ENCODE results near the gene SHISA8.

The SHISA8 gene

DNA sequence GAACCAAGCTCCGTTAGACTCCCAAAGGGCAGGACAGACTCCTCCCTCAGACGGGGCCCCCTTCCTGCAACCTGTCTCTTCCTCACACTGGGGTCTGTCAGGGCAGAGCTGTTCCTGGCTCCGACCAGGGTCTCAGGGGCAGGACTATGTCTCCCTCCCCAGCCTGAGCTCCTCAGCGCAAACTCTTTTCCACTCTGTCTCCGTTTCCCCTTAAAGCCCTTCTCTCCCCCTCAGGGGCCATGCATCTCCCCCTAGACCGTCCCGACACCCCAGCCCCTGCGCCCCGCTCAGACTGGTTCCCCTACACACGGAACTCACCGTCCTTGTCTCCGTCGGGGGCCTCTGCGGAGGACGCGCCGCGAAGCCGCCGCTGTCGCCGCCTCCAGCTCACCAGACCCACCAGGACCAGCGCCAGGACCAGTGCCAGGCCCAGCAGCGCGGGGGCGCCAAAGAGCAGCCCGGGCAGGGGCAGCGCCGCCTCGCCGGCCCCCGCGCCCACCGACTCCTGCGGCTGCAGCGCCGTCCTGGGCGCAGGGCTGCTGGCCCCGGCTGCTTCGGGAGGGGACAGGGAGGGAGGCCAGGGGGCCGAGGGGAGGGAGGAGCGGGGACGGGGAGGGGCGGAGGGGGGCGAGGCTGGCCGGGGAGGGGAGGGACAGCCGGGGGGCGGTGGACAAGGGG lies 11.0 kb upstream of the SHISA8 start:
- TF ChIP-seq, protein P1, sequence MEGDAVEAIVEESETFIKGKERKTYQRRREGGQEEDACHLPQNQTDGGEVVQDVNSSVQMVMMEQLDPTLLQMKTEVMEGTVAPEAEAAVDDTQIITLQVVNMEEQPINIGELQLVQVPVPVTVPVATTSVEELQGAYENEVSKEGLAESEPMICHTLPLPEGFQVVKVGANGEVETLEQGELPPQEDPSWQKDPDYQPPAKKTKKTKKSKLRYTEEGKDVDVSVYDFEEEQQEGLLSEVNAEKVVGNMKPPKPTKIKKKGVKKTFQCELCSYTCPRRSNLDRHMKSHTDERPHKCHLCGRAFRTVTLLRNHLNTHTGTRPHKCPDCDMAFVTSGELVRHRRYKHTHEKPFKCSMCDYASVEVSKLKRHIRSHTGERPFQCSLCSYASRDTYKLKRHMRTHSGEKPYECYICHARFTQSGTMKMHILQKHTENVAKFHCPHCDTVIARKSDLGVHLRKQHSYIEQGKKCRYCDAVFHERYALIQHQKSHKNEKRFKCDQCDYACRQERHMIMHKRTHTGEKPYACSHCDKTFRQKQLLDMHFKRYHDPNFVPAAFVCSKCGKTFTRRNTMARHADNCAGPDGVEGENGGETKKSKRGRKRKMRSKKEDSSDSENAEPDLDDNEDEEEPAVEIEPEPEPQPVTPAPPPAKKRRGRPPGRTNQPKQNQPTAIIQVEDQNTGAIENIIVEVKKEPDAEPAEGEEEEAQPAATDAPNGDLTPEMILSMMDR (IDR thresholded peaks at IDR 0.05; ENCODE audit: low read depth, low read length) = peak; percentile 49
- H3K4me3 ChIP-seq (replicated peaks in 1 of 2; ENCODE audit: low read depth in 2 of 2, low read length in 2 of 2) = peak overlapping the region in 1 of 2 donors; percentile 10
- peak; percentile 32 to 51 for DNase-seq (ENCODE audit: low read depth in 2 of 2)

DNA sequence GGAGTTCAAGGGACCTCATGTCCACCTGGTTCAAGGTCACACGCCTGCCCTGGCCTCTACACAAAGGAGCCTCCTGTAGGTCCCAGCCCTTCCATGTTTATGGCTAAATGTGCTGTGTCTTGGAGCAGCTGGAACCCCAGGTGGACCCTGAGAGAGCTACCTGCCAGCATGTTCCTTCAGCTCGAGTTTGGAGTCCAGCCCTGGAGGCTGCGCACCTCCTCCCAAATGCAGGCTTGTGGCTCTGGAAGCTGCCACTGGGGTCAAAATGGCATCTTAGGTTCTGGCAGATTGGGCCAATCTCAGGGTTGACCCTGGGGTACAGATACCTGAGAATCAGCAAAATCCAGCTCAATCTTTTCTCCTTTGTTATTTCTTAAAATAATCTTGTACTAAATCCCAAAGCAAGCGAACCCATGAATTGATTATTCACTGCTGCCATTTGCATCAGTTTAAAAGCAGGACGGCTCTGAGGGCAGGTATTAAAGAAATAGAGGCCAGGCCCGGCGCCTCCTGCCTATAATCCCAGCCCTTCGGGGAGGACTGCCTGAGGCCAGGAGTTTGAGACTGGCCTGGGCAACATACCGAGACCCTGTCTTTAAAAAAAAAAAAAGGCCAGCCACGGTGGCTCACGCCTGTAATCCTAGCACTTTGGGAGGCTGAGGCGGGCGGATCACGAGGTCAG lies 8.9 kb upstream of the SHISA8 start:
- H3K4me3 ChIP-seq (replicated peaks in 1 of 2; ENCODE audit: low read depth in 2 of 2, low read length in 2 of 2) = no peak overlapping the region
- TF ChIP-seq, protein P1 (IDR thresholded peaks at IDR 0.05; ENCODE audit: low read depth, low read length) = no peak
- no peak for DNase-seq (ENCODE audit: low read depth in 2 of 2)

DNA sequence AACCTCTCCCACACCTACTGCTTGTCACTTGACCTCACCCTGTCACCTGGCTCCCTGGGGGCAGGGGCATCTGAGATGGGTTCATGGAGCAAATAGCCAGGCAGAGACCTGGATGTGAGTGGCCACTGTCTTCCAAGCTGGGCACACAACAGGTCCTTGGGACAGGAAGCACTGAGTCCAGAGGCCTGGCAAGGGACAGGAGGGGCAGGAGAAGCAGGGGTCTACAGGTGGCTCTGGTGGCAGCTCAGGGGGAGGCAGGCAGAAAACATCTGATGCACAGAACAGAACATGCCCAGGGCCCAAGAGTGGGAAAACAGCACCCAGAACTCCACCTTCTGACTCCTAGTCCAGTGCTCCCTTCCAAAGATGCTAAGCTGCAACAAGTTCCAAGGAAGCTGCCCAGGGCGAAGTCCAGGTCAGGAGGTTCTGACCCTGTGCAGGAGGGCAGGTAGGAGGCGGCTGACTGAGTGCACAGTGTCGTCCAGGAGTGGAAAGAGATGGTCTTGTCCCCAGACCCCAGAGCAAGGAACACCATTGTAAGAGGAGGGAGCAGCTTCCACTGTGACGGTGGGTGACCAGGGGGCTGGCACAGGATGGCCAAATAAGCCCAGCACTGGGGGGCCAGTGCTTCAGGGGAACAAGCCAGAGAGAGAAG lies 8.2 kb upstream of the SHISA8 start:
- TF ChIP-seq, protein P1 (IDR thresholded peaks at IDR 0.05; ENCODE audit: low read depth, low read length) = no peak
- DNase-seq (ENCODE audit: low read depth in 2 of 2) = no peak
- H3K4me3 ChIP-seq (replicated peaks in 1 of 2; ENCODE audit: low read depth in 2 of 2, low read length in 2 of 2) = no peak overlapping the region

DNA sequence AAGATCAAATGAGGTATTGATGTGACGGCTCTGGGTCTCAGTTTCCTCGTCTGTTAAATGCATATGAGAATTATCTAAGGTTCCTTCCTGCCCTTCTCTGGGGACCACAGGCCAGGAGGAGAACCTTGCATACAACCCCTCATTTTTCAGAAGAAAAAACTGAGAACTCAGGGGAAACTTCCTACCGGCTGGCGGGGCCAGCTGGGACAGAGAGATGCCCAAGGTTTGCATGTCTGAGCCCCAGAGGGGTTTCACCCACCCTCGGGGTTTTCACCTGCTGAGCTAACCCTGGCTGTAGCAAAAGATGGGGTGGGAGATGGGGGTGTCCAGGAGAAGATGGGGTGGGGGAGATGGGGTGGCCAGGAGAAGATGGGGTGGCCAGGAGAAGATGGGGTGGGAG lies 7.5 kb upstream of the SHISA8 start:
- no peak for DNase-seq (ENCODE audit: low read depth in 2 of 2)
- H3K4me3 ChIP-seq (replicated peaks in 1 of 2; ENCODE audit: low read depth in 2 of 2, low read length in 2 of 2) = no peak overlapping the region
- TF ChIP-seq, protein P1 (IDR thresholded peaks at IDR 0.05; ENCODE audit: low read depth, low read length) = no peak

DNA sequence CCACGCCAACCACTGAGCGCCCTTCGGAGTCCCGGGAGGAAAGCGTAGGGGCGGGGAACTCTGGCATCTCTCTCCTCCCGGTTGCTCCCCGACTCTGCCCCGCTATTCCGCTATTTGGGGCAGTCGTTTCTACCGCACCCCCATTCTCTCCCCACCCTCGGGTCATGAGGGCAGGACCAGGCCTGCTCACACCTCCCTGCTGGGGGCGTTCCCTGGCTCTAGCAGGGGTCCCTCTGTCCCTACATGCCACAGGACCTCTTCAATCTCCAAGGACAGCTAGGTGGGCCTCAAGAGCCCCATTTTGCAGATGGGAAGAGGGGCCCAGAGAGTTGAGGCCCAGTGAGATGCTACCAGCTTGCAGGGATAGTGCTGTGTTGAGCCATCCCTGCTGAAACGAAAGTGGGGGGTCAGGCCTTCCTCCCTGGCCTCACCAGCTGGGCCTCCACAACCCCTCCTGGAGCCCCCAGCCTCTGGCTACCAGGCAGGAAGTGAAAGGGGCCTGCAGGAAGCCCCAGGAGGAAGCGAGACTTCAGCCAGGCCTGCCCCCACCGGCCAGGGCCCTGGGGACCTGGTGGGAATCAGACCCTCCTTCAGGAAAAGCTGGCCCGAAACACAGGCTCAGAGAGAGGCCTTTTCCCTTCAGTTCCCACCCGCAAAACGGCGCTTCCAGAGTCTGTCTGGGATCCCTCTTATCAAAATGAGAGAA lies 5.5 kb upstream of the SHISA8 start:
- peak overlapping the region in 1 of 2 donors; percentile 49 for H3K4me3 ChIP-seq (replicated peaks in 1 of 2; ENCODE audit: low read depth in 2 of 2, low read length in 2 of 2)
- TF ChIP-seq, protein P1 (IDR thresholded peaks at IDR 0.05; ENCODE audit: low read depth, low read length) = no peak
- no peak for DNase-seq (ENCODE audit: low read depth in 2 of 2)

DNA sequence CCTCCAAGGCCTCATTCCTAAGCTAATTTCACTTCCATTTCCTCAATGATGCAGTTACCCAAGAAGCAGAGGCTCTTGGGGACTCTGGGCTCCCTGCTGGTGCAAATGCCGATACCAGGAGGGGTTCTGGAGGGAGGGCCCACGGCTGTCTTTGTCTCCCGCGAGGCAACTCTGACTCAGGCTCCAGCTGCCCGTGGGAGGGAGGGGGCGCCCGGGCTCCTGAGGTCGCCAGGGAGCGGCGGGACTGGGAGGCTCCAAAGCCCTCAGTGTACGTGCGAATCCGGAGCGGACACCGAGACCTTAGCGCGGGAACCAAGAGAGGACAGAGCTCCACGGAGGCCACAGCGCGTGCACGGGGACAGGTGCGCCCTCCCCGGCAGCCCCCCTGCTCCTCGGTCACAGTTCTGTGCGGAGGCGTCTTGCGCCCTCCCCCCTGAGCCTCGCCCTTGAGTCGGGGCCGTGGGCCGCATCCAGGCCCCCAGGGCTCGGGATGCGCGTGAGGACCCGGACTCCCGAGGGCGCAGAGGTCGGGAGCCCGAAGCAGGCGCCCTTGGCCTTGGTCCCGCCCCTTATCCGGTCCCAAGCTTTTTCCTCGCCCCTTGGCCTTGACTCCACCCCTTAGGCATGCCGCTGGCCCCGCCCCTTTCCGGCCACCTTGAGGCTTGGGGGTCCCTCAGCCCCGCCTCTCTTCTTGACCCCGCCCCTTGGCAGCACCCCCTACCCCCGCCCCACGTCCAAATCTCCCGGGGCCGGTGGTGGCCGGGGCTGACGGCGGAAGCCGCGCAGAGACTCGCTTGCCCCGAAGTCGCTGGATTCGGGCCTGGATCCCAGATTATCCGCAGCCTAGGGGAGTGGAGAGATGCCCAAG lies 4.7 kb upstream of the SHISA8 start:
- H3K4me3 ChIP-seq (replicated peaks in 1 of 2; ENCODE audit: low read depth in 2 of 2, low read length in 2 of 2) = peak overlapping the region; percentile 34 to 49
- TF ChIP-seq, protein P1 (IDR thresholded peaks at IDR 0.05; ENCODE audit: low read depth, low read length) = no peak
- peak; percentile 31 to 33 for DNase-seq (ENCODE audit: low read depth in 2 of 2)
